Left lung (tissue), 10 donors: ENCODE measurements around the gene CHD2. TPM values are rescaled to one million over a fixed set of nuclear protein-coding genes. Genes with fewer than 3 reads are reported as not detected.

ENCODE experiments used
- ATAC-seq: fragments of 200-7000 bp; cut with Tn5 transposase; one replicate; pipeline ENCODE4 v1.9.1; 2020; ENCODE audit warnings: moderate library complexity
- DNase-seq, 4 donors: peaks; one replicate each; pipeline ENCODE4 v3.0.0-alpha.2; 2013 to 2020
- H3K27ac ChIP-seq, 2 donors: fragments of 200-600 bp; sonication (generic) in 1 of 2; one replicate each; pipeline versions ENCODE4 v1.5.0 to v1.8.0; 2020 to 2021
- H3K27me3 ChIP-seq, 2 donors: fragments of 200-600 bp; sonication (generic) in 1 of 2; one replicate each; pipeline versions ENCODE4 v1.5.0 to v1.8.0; 2020 to 2021
- H3K36me3 ChIP-seq, 2 donors: fragments of 200-600 bp; sonication (generic) in 1 of 2; one replicate each; pipeline versions ENCODE4 v1.5.0 to v1.8.0; 2020 to 2021
- H3K4me1 ChIP-seq, 2 donors: fragments of 200-600 bp; one replicate each; pipeline ENCODE4 v1.8.0; 2021
- H3K4me3 ChIP-seq, 2 donors: fragments of 200-600 bp; sonication (generic) in 1 of 2; one replicate each; pipeline versions ENCODE4 v1.5.0 to v1.8.0; 2020 to 2021; ENCODE audit warnings: mild to moderate bottlenecking in 1 of 2
- H3K9me3 ChIP-seq, 2 donors: fragments of 200-600 bp; sonication (generic) in 1 of 2; one replicate each; pipeline versions ENCODE4 v1.5.0 to v1.8.0; 2020 to 2021
- CTCF ChIP-seq, 2 donors: fragments of 200-600 bp; sonication (generic) in 1 of 2; IDR thresholded peaks; one replicate each; pipeline versions ENCODE4 v1.5.0 to v1.8.0; 2021; ENCODE audit warnings: antibody characterized with exemption in 2 of 2
- intact Hi-C, 2 donors: fragments of 100-400 bp; cut with DNase I; formaldehyde crosslinking; loops; one replicate each; pipeline versions ENCODE4 v1.11.2 to v1.14.2; 2022
- polyA plus RNA-seq, 6 donors: library from polyadenylated mRNA; unstranded; fragments of 120-200 nt; gene quantifications; one replicate each; pipeline ENCODE4 v1.2.1, GENCODE V29; 2013; ENCODE audit not compliant: insufficient read length in 6 of 6
- total RNA-seq, 2 donors: library from RNA; stranded (reverse); fragmentation: NEBNext Ultra II Directional; extraction: Animal tissue kit (Norgen Biotek cat#: 25700); gene quantifications; one replicate each; pipeline ENCODE4 v1.2.1, GENCODE V29; 2021
- donor health status: DM: no; HTN: yes; CAD: no.
- donor health status: DM: no; HTN: no; CAD: no.

Gene CHD2
- total and polyA plus RNA-seq, 8 donors, result 120 to 152 (median 130) TPM

- Histone ChIP-seq H3K36me3 (no peaks in the 10 kb centered on the region), H3K9me3 (no peaks in the 10 kb centered on the region), H3K4me1 (no peaks in the 10 kb centered on the region), H3K4me3 (no peak overlapping the region), H3K27me3 (peaks cover 0 to 27% of the 10 kb centered on the region in 2 donors), H3K27ac (no peak overlapping the region)
- ATAC-seq (no peak), DNase-seq (peak in 1 of 4 donors; percentile 41)
- no peak for TF ChIP-seq CTCF (IDR thresholded peaks at IDR 0.05)
- intact Hi-C loops, result no loop called here
Measured at GRCh38 chr15:93063796-93064690, 163.9 kb downstream of the CHD2 start.

GRCh38 chr15:93065641-93066045 lies 165.5 kb downstream of the CHD2 start:
- H3K4me3 ChIP-seq, result no peak overlapping the region
- ATAC-seq, result no peak
- TF ChIP-seq CTCF (IDR thresholded peaks at IDR 0.05), result no peak
- peak in 1 of 4 donors; percentile 69 for DNase-seq
- no peaks in the 10 kb centered on the region for H3K36me3 ChIP-seq
- H3K27ac ChIP-seq, result no peak overlapping the region
- peaks cover 0 to 29% of the 10 kb centered on the region in 2 donors for H3K27me3 ChIP-seq
- H3K9me3 ChIP-seq, result no peaks in the 10 kb centered on the region
- H3K4me1 ChIP-seq, result no peaks in the 10 kb centered on the region
- intact Hi-C loops, result no loop called here

DNA sequence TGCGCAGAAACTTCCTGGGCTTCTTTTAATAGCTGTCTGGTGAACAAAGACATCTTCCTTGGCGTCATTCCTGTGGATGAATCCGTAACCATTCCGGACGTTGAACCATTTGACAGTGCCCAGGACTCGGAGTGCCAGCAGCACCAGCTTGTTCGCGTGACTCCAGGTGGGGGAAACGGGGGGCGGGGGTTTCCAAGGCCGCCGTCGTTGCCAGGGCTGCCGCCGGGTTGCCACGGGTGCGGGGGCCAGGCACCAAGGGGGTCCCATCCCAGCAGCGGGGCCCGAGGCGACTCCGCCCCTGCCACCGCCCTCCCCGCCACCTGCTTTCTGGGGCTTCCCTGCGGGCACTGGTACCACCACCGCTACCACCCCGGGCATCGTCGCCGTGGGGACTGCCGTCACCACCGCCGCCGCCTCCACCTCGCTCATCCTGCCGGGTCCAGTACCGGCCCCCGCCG lies 166.1 kb downstream of the CHD2 start:
- ATAC-seq (no peak), DNase-seq (peak in 1 of 4 donors; percentile 78)
- intact Hi-C loops, result no loop called here
- no peak for TF ChIP-seq CTCF (IDR thresholded peaks at IDR 0.05)
- no peaks in the 10 kb centered on the region for H3K9me3 ChIP-seq
- H3K27me3 ChIP-seq, result peaks cover 0 to 30% of the 10 kb centered on the region in 2 donors
- no peak overlapping the region for H3K27ac ChIP-seq
- no peaks in the 10 kb centered on the region for H3K4me1 ChIP-seq
- H3K36me3 ChIP-seq, result no peaks in the 10 kb centered on the region
- H3K4me3 ChIP-seq, result no peak overlapping the region

GRCh38 chr15:93066834-93067648 lies 166.9 kb downstream of the CHD2 start:
- H3K9me3 ChIP-seq, result no peaks in the 10 kb centered on the region

More at GRCh38 chr15:93066834-93067648, 166.9 kb downstream of the CHD2 start:
- no peak overlapping the region for H3K27ac ChIP-seq
- peaks cover 0 to 1% of the 10 kb centered on the region in 2 donors for H3K4me1 ChIP-seq
- TF ChIP-seq CTCF (IDR thresholded peaks at IDR 0.05), result no peak
- no peak overlapping the region for H3K4me3 ChIP-seq
- ATAC-seq (no peak), DNase-seq (peak in 1 of 4 donors; percentile 47)
- intact Hi-C loops, result no loop called here
- H3K36me3 ChIP-seq, result no peaks in the 10 kb centered on the region
- H3K27me3 ChIP-seq, result peaks cover 3 to 38% of the 10 kb centered on the region in 2 donors
